Endothelial cell of umbilical vein (primary cell): ENCODE measurements around the gene PDGFA. TPM values are rescaled to one million over a fixed set of nuclear protein-coding genes. Genes with fewer than 3 reads are reported as not detected.

Source experiments
- BruUV-seq: library from RNA; stranded (reverse); fragments of 400-500 nt; replicated peaks from 2 replicates; lab custom pipeline; 2021; lab: Mats Ljungman, UMichigan
- CTCF ChIA-PET: fragments of 300-600, 350-600 bp; sonication (Branson Sonifier 250); formaldehyde crosslinking; loops from one replicate; lab custom pipeline; 2021; ENCODE audit warnings: antibody characterized with exemption, inconsistent platforms; lab: Charles Lee
- POLR2A ChIA-PET: fragments of 300-600, 350-600 bp; sonication (Branson Sonifier 250); formaldehyde crosslinking; loops from one replicate; lab custom pipeline; 2021; ENCODE audit warnings: antibody characterized with exemption, inconsistent platforms; lab: Charles Lee
- DNase-seq: peaks from one replicate; pipeline ENCODE4 v3.0.0-alpha.2; 2011; ENCODE audit warnings: low read depth, low spot score
- FAIRE-seq: peaks from 2 replicates; lab custom pipeline; 2011; peaks lifted over from hg19 to GRCh38; lab: Jason Lieb, UNC
- H2AFZ ChIP-seq: 2 replicates; pipeline ENCODE4 v1.6.0; 2012; ENCODE audit warnings: low read depth, low read length, control low read depth, inconsistent platforms
- H3K27ac ChIP-seq: 2 replicates; pipeline ENCODE4 v1.5.1; 2011; ENCODE audit warnings: low read depth, mild to moderate bottlenecking, control low read depth, low read length, moderate library complexity; ENCODE audit not compliant: insufficient read depth
- H3K27me3 ChIP-seq, 2 experiments: 2 replicates each; pipeline versions ENCODE4 v1.6.0 to v1.6.1; 2011; ENCODE audit warnings: low read length in 2 of 2, mixed read lengths in 1 of 2; ENCODE audit not compliant: control insufficient read depth in 2 of 2, insufficient read depth in 2 of 2
- H3K36me3 ChIP-seq, 2 experiments: 2 replicates in 1 of 2; 3 replicates in 1 of 2; pipeline ENCODE4 v1.5.1; 2011; ENCODE audit warnings: low read length in 2 of 2, mild to moderate bottlenecking in 1 of 2, moderate library complexity in 1 of 2; ENCODE audit not compliant: control insufficient read depth in 2 of 2, insufficient read depth in 2 of 2; ENCODE audit errors: extremely low read depth in 1 of 2
- H3K4me1 ChIP-seq: 3 replicates; pipeline ENCODE4 v1.5.1; 2011; ENCODE audit warnings: mild to moderate bottlenecking, low read length; ENCODE audit not compliant: control insufficient read depth, insufficient read depth; ENCODE audit errors: extremely low read depth
- H3K4me2 ChIP-seq: 2 replicates; pipeline ENCODE4 v1.6.1; 2011; ENCODE audit warnings: low read length, control low read depth, mixed read lengths; ENCODE audit not compliant: insufficient read depth
- H3K4me3 ChIP-seq, 3 experiments: fragments of 200-600 bp in 1 of 3; sonication (generic), shearing (Covaris generic) in 1 of 3; replicated peaks in 1 of 3; 2 replicates each; pipeline ENCODE4 v1.5.1; 2011 to 2016; ENCODE audit warnings: control low read depth in 3 of 3, low read length in 3 of 3, mild to moderate bottlenecking in 2 of 3, inconsistent platforms in 1 of 3, low read depth in 1 of 3, moderate library complexity in 1 of 3; ENCODE audit not compliant: insufficient read depth in 1 of 3
- H3K79me2 ChIP-seq: 2 replicates; pipeline ENCODE4 v1.6.0; 2012; ENCODE audit warnings: low read length, inconsistent platforms; ENCODE audit not compliant: control insufficient read depth, insufficient read depth
- H3K9ac ChIP-seq: replicated peaks from 2 replicates; pipeline ENCODE3; 2011; ENCODE audit warnings: low read length, control low read depth; ENCODE audit not compliant: insufficient read depth; ENCODE audit errors: extremely low read depth
- H3K9me1 ChIP-seq: replicated peaks from 3 replicates; pipeline ENCODE4 v1.6.0; 2011; ENCODE audit warnings: mild to moderate bottlenecking, low read length; ENCODE audit not compliant: control insufficient read depth, insufficient read depth; ENCODE audit errors: extremely low read depth
- H3K9me3 ChIP-seq: replicated peaks from 2 replicates; pipeline ENCODE4 v1.5.1; 2012; ENCODE audit warnings: low read length, inconsistent platforms; ENCODE audit not compliant: control insufficient read depth, insufficient read depth
- H4K20me1 ChIP-seq: replicated peaks from 2 replicates; pipeline ENCODE3; 2011; ENCODE audit warnings: mild to moderate bottlenecking, low read length; ENCODE audit not compliant: control insufficient read depth, insufficient read depth; ENCODE audit errors: extremely low read depth
- CTCF ChIP-seq, 2 donors: IDR thresholded peaks; 1 replicate in 1 of 2; 2 replicates in 1 of 2; pipeline ENCODE4 v1.5.1; 2011; ENCODE audit warnings: low read length in 2 of 2, mild to moderate bottlenecking in 2 of 2, moderate library complexity in 2 of 2, control low read depth in 1 of 2, inconsistent platforms in 1 of 2, low read depth in 1 of 2; ENCODE audit not compliant: insufficient read depth in 1 of 2; ENCODE audit errors: extremely low read depth in 1 of 2
- EZH2 ChIP-seq: IDR thresholded peaks from 2 replicates; pipeline ENCODE4 v1.6.1; 2012; ENCODE audit warnings: borderline replicate concordance, low read depth, mild to moderate bottlenecking, moderate library complexity, low read length, inconsistent platforms; ENCODE audit not compliant: severe bottlenecking
- FOS ChIP-seq: IDR thresholded peaks from 2 replicates; pipeline ENCODE4 v1.6.1; 2011; ENCODE audit warnings: mild to moderate bottlenecking, low read length, moderate library complexity, borderline replicate concordance; ENCODE audit not compliant: insufficient read depth
- GATA2 ChIP-seq: IDR thresholded peaks from 2 replicates; pipeline ENCODE4 v1.7.0; 2011; ENCODE audit warnings: low read depth, mild to moderate bottlenecking, moderate library complexity, mixed read lengths, low read length; ENCODE audit not compliant: insufficient read length, insufficient read depth
- JUN ChIP-seq: IDR thresholded peaks from 2 replicates; pipeline ENCODE4 v1.6.1; 2011; ENCODE audit warnings: borderline replicate concordance, low read depth; ENCODE audit not compliant: insufficient read length, insufficient read depth
- MAX ChIP-seq: IDR thresholded peaks from 2 replicates; pipeline ENCODE4 v1.6.1; 2011; ENCODE audit not compliant: insufficient read depth, insufficient read length
- MYC ChIP-seq: IDR thresholded peaks from one replicate; pipeline ENCODE4 v1.6.1; 2011; ENCODE audit warnings: mild to moderate bottlenecking, low read depth, low read length
- POLR2A ChIP-seq: IDR thresholded peaks from 2 replicates; pipeline ENCODE4 v1.6.1; 2012; ENCODE audit warnings: low read depth, mild to moderate bottlenecking, control low read depth, low read length
- POLR2AphosphoS5 ChIP-seq: IDR thresholded peaks from 2 replicates; pipeline ENCODE4 v1.6.1; 2012; ENCODE audit warnings: low read depth, mild to moderate bottlenecking, control low read depth, low read length, moderate library complexity; ENCODE audit not compliant: insufficient read depth
- dilution Hi-C: fragments of 300-500 bp; cut with MboI; formaldehyde crosslinking; loops from one replicate; pipeline ENCODE4 v1.15.0; 2019; ENCODE audit warnings: low sequenced_read_pairs; ENCODE audit not compliant: extremely low pct_ligation_motif_present
- intact Hi-C: fragments of 100-400 bp; cut with micrococcal nuclease; formaldehyde crosslinking; loops from one replicate; pipeline ENCODE4 v1.10.0; 2022
- polyA plus RNA-seq, 4 experiments: library from polyadenylated mRNA; depleted of rRNA in 3 of 4; stranded (reverse) in 3 of 4; unstranded in 1 of 4; fragments of >200 nt; gene quantifications; 2 replicates each; pipeline versions ENCODE4 v1.2.1 to v1.2.3, GENCODE V29; 2011 to 2012; ENCODE audit warnings: missing spikeins in 1 of 4
- total RNA-seq: library from RNA; stranded (reverse); gene quantifications from 2 replicates; pipeline ENCODE4 v1.2.3, GENCODE V29; 2021

The PDGFA gene
- total and polyA plus RNA-seq, 2 donors (not counting 3 experiments of a cell fraction or from before 2014, with no cell fraction given): 17.4 to 62.4 TPM

- H3K79me2 ChIP-seq: peaks cover 76% of the 10 kb centered on the region
- no peak for TF ChIP-seq MAX
- TF ChIP-seq JUN: no peak
- no peak for TF ChIP-seq EZH2
- no peak for TF ChIP-seq POLR2A
- no peak for TF ChIP-seq FOS
- TF ChIP-seq POLR2AphosphoS5: no peak
- no peak for TF ChIP-seq GATA2
- no peak for TF ChIP-seq CTCF (IDR thresholded peaks at IDR 0.05; ENCODE audit: extremely low read depth in 1 of 2, insufficient read depth in 1 of 2, low read depth in 1 of 2, low read length in 2 of 2)
- no peak for TF ChIP-seq MYC
- FAIRE-seq: no peak
- peak overlapping the region; percentile 49 for H3K4me2 ChIP-seq
- H3K9ac ChIP-seq: no peak overlapping the region
- H4K20me1 ChIP-seq: no peaks in the 10 kb centered on the region
- intact Hi-C loops: loop anchor here (5.0 kb wide), 3 partner anchors 196 to 256 kb away; partner anchors contain the start of genes DNAAF5 and PRKAR1B
- peaks cover 32% of the 10 kb centered on the region for H3K4me1 ChIP-seq
- no peak for DNase-seq
- dilution Hi-C loops: no loop called here
- POLR2A ChIA-PET: no interaction called here
- H3K9me3 ChIP-seq: no peaks in the 10 kb centered on the region
- BruUV-seq: no TSS peak
- H3K27me3 ChIP-seq: peaks cover 6 to 7% of the 10 kb centered on the region in 2 experiments
- H3K27ac ChIP-seq: no peak overlapping the region
- H3K4me3 ChIP-seq: peak overlapping the region in 1 of 3 experiments; percentile 15
- CTCF ChIA-PET: interaction anchor here (1.7 to 3.1 kb wide), 2 partner anchors 120 to 183 kb away, joined by 8 to 21 read pairs; no protein-coding TSS in a partner anchor
- H2AFZ ChIP-seq: no peak overlapping the region
- H3K9me1 ChIP-seq: no peaks in the 10 kb centered on the region
- peaks cover 0 to 4% of the 10 kb centered on the region in 2 experiments for H3K36me3 ChIP-seq
Measured at GRCh38 chr7:516216-516605, 3.4 kb downstream of the PDGFA start.
